Heart left ventricle (tissue), 16 donors: ENCODE data around the gene KIF12. TPM values are rescaled to one million over a fixed set of nuclear protein-coding genes. Genes with fewer than 3 reads are reported as not detected.

ENCODE experiments used
- ATAC-seq, 4 donors: fragments of 200-7000 bp; cut with Tn5 transposase; one replicate each; pipeline ENCODE4 v1.9.1; 2020 to 2022; ENCODE audit warnings: moderate library complexity in 4 of 4, mild to moderate bottlenecking in 3 of 4, moderate number of reproducible peaks in 1 of 4
- DNase-seq, 5 donors: peaks; one replicate each; pipeline ENCODE4 v3.0.0-alpha.2; 2020
- H3K27ac ChIP-seq, 12 donors: fragments of 200-600 bp; sonication (generic) in 4 of 12; one replicate each; pipeline versions ENCODE4 v1.5.0 to v1.8.0; 2016 to 2022; ENCODE audit warnings: mild to moderate bottlenecking in 2 of 12
- H3K27me3 ChIP-seq, 9 donors: fragments of 200-600 bp; sonication (generic) in 2 of 9; one replicate each; pipeline versions ENCODE4 v1.5.1 to v1.8.0; 2016 to 2022; ENCODE audit warnings: mild to moderate bottlenecking in 3 of 9
- H3K36me3 ChIP-seq, 9 donors: fragments of 200-600 bp; sonication (generic) in 2 of 9; one replicate each; pipeline versions ENCODE4 v1.5.0 to v1.8.0; 2018 to 2022; ENCODE audit warnings: mild to moderate bottlenecking in 2 of 9
- H3K4me1 ChIP-seq, 12 donors: fragments of 200-600 bp; sonication (generic) in 4 of 12; one replicate each; pipeline versions ENCODE4 v1.5.0 to v1.8.0; 2016 to 2022; ENCODE audit warnings: mild to moderate bottlenecking in 3 of 12
- H3K4me3 ChIP-seq, 12 donors: fragments of 200-600 bp; sonication (generic) in 4 of 12; one replicate each; pipeline versions ENCODE4 v1.5.0 to v1.8.0; 2017 to 2022; ENCODE audit warnings: mild to moderate bottlenecking in 9 of 12, moderate library complexity in 4 of 12
- H3K9me3 ChIP-seq, 12 donors: fragments of 200-600 bp; sonication (generic) in 4 of 12; one replicate each; pipeline versions ENCODE4 v1.5.0 to v1.8.0; 2016 to 2022; ENCODE audit warnings: mild to moderate bottlenecking in 1 of 12
- CTCF ChIP-seq, 12 donors: fragments of 200-600 bp; sonication (generic) in 4 of 12; IDR thresholded peaks; one replicate each; pipeline versions ENCODE4 v1.5.0 to v1.8.0; 2018 to 2022; ENCODE audit warnings: antibody characterized with exemption in 12 of 12, mild to moderate bottlenecking in 5 of 12
- POLR2A ChIP-seq, 2 donors: fragments of 450-650 bp; IDR thresholded peaks; one replicate each; pipeline ENCODE4 v1.6.1; 2017; ENCODE audit warnings: antibody characterized with exemption in 2 of 2, mild to moderate bottlenecking in 2 of 2, moderate library complexity in 2 of 2
- WGBS, 4 donors: extraction: QIAGEN DNeasy Blood & Tissue Kit in 2 of 4; methylation state at CpG; one replicate each; pipeline versions ENCODE4 v1.1.5 to v1.1.7; 2013 to 2018; 5-methylcytosine and 5-hydroxymethylcytosine counted together
- intact Hi-C, 10 donors: fragments of 100-400 bp; cut with DNase I; formaldehyde crosslinking; loops; one replicate each; pipeline versions ENCODE4 v1.11.1 to v1.14.2; 2022
- polyA plus RNA-seq, 2 donors: library from polyadenylated mRNA; stranded (reverse); fragments of 200-250 nt; gene quantifications; one replicate each; pipeline ENCODE4 v1.2.3, GENCODE V29; 2013
- total RNA-seq, 9 donors: library from RNA; depleted of rRNA in 2 of 9; stranded (reverse); fragments of >200 nt in 2 of 9; fragmentation: NEBNext Ultra II Directional in 3 of 9; extraction: Animal tissue kit (Norgen Biotek cat#: 25700) in 3 of 9; gene quantifications; one replicate each; pipeline versions ENCODE4 v1.1.0 to v1.2.4, GENCODE V29; 2016 to 2023
- donor health status: ischemic (EF 13 %, LVEDD 7.1; RV severe dilation, severe dysfunction).
- donor health status: healthy with polysubstance abuse.
- donor health status: DM: no; HTN: yes; CAD: no.
- donor health status: DM: no; HTN: no; CAD: no.
- donor health status: ischemic (EF 25% LVEDD 6.9; RV normal size, moderate dysfunction).
- donor health status: ischemic (EF 25% LVEDD 5.7; RV mildly dilated, moderate dysfunction).
- donor health status: healthy.
- donor health status: DM: yes; HTN: yes; CAD: no.
- donor health status: ischemic (EF 35%, LVEDD 5.7; RV mildly dilated, moderate dysfunction).
- donor health status: nonischemic (EF 11% LVEDD 7.7; RV severe dilation, severe dysfunction).
- donor health status: DM: yes; HTN: yes; CAD: no.
- donor health status: PGD.
- donor health status: ischemic (EF 29% LVEDD 5.4; RV normal size, mild dysfunction).
- donor health status: nonischemic (EF 23%, LVEDD 6.1; RV moderate dilation, normal function).

KIF12 gene
- total and polyA plus RNA-seq, 11 donors = 0.08 to 0.21 TPM; not detected in 9

GRCh38 chr9:114057161-114057885, 41.8 kb downstream of the KIF12 start:
- Histone ChIP-seq H3K36me3 (peaks cover 0 to 2% (median 0%) of the 10 kb centered on the region in 9 donors), H3K9me3 (no peaks in the 10 kb centered on the region), H3K4me1 (peaks cover 0 to 17% (median 5%) of the 10 kb centered on the region in 12 donors), H3K27ac (no peak overlapping the region), H3K4me3 (no peak overlapping the region), H3K27me3 (no peaks in the 10 kb centered on the region)
- 76 to 85% (median 83%) methylated on average over 7 of the region's 7 CpGs for WGBS, 4 donors
- ATAC-seq (no peak), DNase-seq (no peak)
- no peak for TF ChIP-seq CTCF (IDR thresholded peaks at IDR 0.05)
- TF ChIP-seq POLR2A (IDR thresholded peaks at IDR 0.05) = no peak
- intact Hi-C loops = no loop called here

GRCh38 chr9:114056527-114056926, 42.6 kb downstream of the KIF12 start:
- no peak overlapping the region for H3K27ac ChIP-seq
- TF ChIP-seq CTCF (IDR thresholded peaks at IDR 0.05) (no peak), POLR2A (IDR thresholded peaks at IDR 0.05) (no peak)
- peaks cover 0 to 2% (median 0%) of the 10 kb centered on the region in 9 donors for H3K36me3 ChIP-seq
- 93 to 99% (median 96%) methylated on average over 3 to 5 of the region's 5 CpGs for WGBS, 4 donors
- no peaks in the 10 kb centered on the region for H3K9me3 ChIP-seq
- H3K27me3 ChIP-seq = no peaks in the 10 kb centered on the region
- no peak for ATAC-seq
- no peak overlapping the region for H3K4me3 ChIP-seq
- H3K4me1 ChIP-seq = peaks cover 0 to 17% (median 5%) of the 10 kb centered on the region in 12 donors
- DNase-seq = no peak
- intact Hi-C loops = no loop called here

- no peak overlapping the region for H3K4me3 ChIP-seq
- peaks cover 0 to 6% (median 0%) of the 10 kb centered on the region in 9 donors for H3K36me3 ChIP-seq
- no peaks in the 10 kb centered on the region for H3K9me3 ChIP-seq
- no peak for TF ChIP-seq CTCF (IDR thresholded peaks at IDR 0.05)
- no peak for TF ChIP-seq POLR2A (IDR thresholded peaks at IDR 0.05)
- 84 to 91% (median 89%) methylated on average over 7 of the region's 7 CpGs for WGBS, 4 donors
- no peak for ATAC-seq
- intact Hi-C loops = no loop called here
- no peak overlapping the region for H3K27ac ChIP-seq
- no peaks in the 10 kb centered on the region for H3K27me3 ChIP-seq
- H3K4me1 ChIP-seq = peaks cover 0 to 17% (median 5%) of the 10 kb centered on the region in 12 donors
- no peak for DNase-seq
Observed at GRCh38 chr9:114055894-114056293, 43.2 kb downstream of the KIF12 start.

- Histone ChIP-seq H3K4me1 (peaks cover 0 to 13% (median 5%) of the 10 kb centered on the region in 12 donors), H3K4me3 (no peak overlapping the region), H3K27me3 (no peaks in the 10 kb centered on the region), H3K9me3 (no peaks in the 10 kb centered on the region), H3K36me3 (peaks cover 0 to 12% (median 1%) of the 10 kb centered on the region in 9 donors), H3K27ac (no peak overlapping the region)
- 94 to 97% (median 95%) methylated on average over 16 to 18 of the region's 18 CpGs for WGBS, 4 donors
- no peak for ATAC-seq
- intact Hi-C loops = no loop called here
- TF ChIP-seq POLR2A (IDR thresholded peaks at IDR 0.05) = no peak
- no peak for TF ChIP-seq CTCF (IDR thresholded peaks at IDR 0.05)
- DNase-seq = no peak
Observed at GRCh38 chr9:114055061-114055460, 44.0 kb downstream of the KIF12 start.
